OCI-LY3 (cell line): ENCODE results near the gene JARID2.

ENCODE experiments used
- CTCF ChIP-seq: fragments of 200-600, 300-600 bp; sonication (generic); IDR thresholded peaks from 2 replicates; pipeline ENCODE4 v1.5.1; 2014; ENCODE audit warnings: antibody characterized with exemption, low read length, low read depth
- EZH2phosphoT487 ChIP-seq: fragments of 200-600 bp; shearing (Covaris generic); IDR thresholded peaks from 2 replicates; pipeline ENCODE4 v1.6.1; 2018; ENCODE audit warnings: antibody characterized with exemption, mixed run types, low read depth

- no peak for TF ChIP-seq CTCF
- no peak for TF ChIP-seq EZH2phosphoT487
Observed at GRCh38 chr6:15332446-15332845, 86.6 kb downstream of the JARID2 start.
